ENCODE data around the gene ZNF710.

Gene ZNF710

GRCh38 chr15:90119367-90119766 lies 118.2 kb downstream of the ZNF710 start:
- H3K4me3 ChIP-seq (ENCODE audit: low read length), result no peak overlapping the region
- no peak for DNase-seq (ENCODE audit: low read depth)
- TF ChIP-seq CTCF (conservative IDR thresholded peaks at IDR 0.05; ENCODE audit: low read length), result no peak

- TF ChIP-seq CTCF (conservative IDR thresholded peaks at IDR 0.05; ENCODE audit: low read length), result no peak
- DNase-seq (ENCODE audit: low read depth), result no peak
Observed at GRCh38 chr15:90121086-90121485, 120.0 kb downstream of the ZNF710 start.

GRCh38 chr15:90124507-90124906 lies 123.4 kb downstream of the ZNF710 start:
- H3K4me3 ChIP-seq (ENCODE audit: low read length), result no peak overlapping the region
- DNase-seq (ENCODE audit: low read depth), result no peak
- no peak for TF ChIP-seq CTCF (conservative IDR thresholded peaks at IDR 0.05; ENCODE audit: low read length)

More at GRCh38 chr15:90121086-90121485, 120.0 kb downstream of the ZNF710 start:
- no peak overlapping the region for H3K4me3 ChIP-seq (ENCODE audit: low read length)

- TF ChIP-seq CTCF (conservative IDR thresholded peaks at IDR 0.05; ENCODE audit: low read length), result no peak
- DNase-seq (ENCODE audit: low read depth), result no peak
- no peak overlapping the region for H3K4me3 ChIP-seq (ENCODE audit: low read length)
Observed at GRCh38 chr15:90126022-90126421, 124.9 kb downstream of the ZNF710 start.

GRCh38 chr15:90126596-90127435 lies 125.7 kb downstream of the ZNF710 start:
- no peak for DNase-seq (ENCODE audit: low read depth)
- no peak overlapping the region for H3K4me3 ChIP-seq (ENCODE audit: low read length)
- no peak for TF ChIP-seq CTCF (conservative IDR thresholded peaks at IDR 0.05; ENCODE audit: low read length)

GRCh38 chr15:90130291-90130690 lies 129.2 kb downstream of the ZNF710 start:
- DNase-seq (ENCODE audit: low read depth), result no peak
- TF ChIP-seq CTCF (conservative IDR thresholded peaks at IDR 0.05; ENCODE audit: low read length), result no peak
- no peak overlapping the region for H3K4me3 ChIP-seq (ENCODE audit: low read length)
